HG03442 (cell line): ENCODE results near the gene EED.

ENCODE experiments used
- ATAC-seq: cut with Tn5 transposase; IDR thresholded peaks from one replicate; pipeline ENCODE4 v1.9.1; 2021; ENCODE audit warnings: mild to moderate bottlenecking, moderate library complexity; ENCODE audit not compliant: unreplicated experiment

Gene EED

DNA sequence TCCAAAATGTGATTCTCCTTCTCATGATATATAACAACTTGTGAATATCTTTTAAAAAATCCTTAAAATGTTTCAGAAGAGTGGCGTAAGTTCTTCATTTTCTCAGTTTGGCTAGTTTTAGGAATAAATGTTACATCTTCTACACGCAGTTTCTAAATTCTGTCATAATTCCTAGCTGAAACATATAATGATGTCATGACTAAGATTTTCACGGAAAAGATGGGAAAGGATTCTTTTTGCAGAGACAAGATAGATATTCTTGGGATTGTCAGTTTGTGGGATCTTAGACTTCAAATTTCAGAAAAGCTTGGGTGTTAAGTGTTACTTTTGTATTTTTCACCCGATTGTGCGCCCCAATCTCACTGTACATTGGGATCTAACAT, 1.7 kb downstream of the EED start:
- ATAC-seq: no peak

DNA sequence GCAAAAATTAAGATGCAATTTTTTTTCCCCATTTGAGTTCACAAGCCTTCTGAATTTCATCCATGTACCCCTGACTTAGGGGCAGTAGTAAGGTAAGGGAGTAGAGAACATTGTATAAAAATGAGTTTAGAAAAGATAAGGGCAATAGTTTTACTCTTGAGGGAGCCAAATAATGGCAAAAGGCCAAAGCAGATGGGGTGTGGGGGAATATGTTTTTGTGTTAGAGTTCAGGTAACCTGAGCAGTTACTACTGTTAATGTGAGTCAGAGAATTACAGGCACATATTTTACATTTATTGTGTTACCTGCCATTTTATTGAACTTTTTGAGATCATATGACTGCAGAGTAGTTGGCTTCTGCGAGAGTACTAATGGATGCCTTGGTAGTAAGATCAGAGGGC, 3.1 kb downstream of the EED start:
- ATAC-seq: no peak

DNA sequence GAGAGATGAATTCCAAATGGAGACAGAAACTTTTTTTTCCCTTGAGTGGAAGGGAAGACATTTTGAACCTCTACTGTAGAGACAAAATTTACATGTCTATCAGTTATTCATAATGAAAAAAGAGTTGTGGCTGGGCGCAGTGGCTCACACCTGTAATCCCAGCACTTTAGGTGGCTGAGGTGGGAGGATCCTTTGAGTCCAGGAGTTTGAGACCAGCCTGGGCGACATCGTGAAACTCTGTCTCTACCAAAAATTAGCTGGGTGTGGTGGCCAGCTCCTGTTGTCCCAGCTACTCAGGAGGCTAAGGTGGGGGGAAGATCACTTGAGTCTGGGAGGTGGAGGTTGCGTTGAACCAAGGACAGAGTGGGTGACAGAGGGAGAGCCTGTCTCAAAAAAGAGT, 4.1 kb downstream of the EED start:
- ATAC-seq: no peak

GRCh38 chr11:86249307-86250098, 5.0 kb downstream of the EED start:
- no peak for ATAC-seq

GRCh38 chr11:86251345-86251744, 6.8 kb downstream of the EED start:
- ATAC-seq: peak; percentile 40

GRCh38 chr11:86255896-86256295, 11.3 kb downstream of the EED start:
- ATAC-seq: peak; percentile 89

GRCh38 chr11:86256608-86257007, 12.1 kb downstream of the EED start:
- ATAC-seq: no peak

DNA sequence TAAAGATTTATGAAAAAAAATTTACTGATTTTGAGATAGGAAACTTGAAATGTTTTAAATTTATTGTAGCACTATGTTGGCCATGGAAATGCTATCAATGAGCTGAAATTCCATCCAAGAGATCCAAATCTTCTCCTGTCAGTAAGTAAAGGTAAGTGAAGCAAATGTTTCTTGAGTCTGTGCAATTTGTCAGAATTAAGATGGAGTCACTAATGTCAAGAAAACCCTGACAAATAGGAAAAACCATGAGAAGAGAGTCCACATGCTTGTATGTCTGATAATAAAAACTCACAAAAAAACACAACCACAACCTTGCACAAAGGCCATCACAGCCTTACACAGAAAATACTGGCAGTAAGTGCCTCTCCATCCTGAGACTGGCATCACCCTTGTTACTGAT, 12.9 kb downstream of the EED start:
- ATAC-seq: no peak

GRCh38 chr11:86259730-86260129, 15.2 kb downstream of the EED start:
- no peak for ATAC-seq

- no peak for ATAC-seq
Measured at GRCh38 chr11:86261328-86261727, 16.8 kb downstream of the EED start.

- ATAC-seq: no peak
Measured at GRCh38 chr11:86262387-86262786, 17.8 kb downstream of the EED start.

- ATAC-seq: no peak
Measured at GRCh38 chr11:86264649-86265048, 20.1 kb downstream of the EED start.

GRCh38 chr11:86265194-86265593, 20.6 kb downstream of the EED start:
- no peak for ATAC-seq

DNA sequence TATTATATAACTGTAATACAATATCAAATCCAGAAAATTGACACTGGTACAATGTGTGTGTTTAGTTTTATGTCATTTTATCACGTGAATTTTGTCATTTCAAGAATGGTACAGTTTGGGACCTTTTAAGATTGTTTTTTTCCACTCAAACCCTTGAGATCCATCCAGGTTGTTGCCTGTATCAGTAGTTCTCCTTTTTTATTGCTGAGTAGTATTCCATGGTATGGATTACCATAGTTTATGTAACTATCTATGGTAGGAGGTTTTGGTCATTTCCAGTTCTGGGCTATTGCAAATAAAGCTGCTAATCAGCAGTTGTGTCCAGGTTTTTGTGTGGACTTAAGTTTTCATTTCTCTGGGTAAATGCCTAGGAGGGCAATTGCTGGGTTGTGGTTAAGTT, 25.1 kb downstream of the EED start:
- no peak for ATAC-seq

GRCh38 chr11:86274503-86274902, 29.9 kb downstream of the EED start:
- no peak for ATAC-seq

GRCh38 chr11:86274999-86275398, 30.4 kb downstream of the EED start:
- no peak for ATAC-seq

- ATAC-seq: no peak
Measured at GRCh38 chr11:86275493-86276370, 31.2 kb downstream of the EED start.

DNA sequence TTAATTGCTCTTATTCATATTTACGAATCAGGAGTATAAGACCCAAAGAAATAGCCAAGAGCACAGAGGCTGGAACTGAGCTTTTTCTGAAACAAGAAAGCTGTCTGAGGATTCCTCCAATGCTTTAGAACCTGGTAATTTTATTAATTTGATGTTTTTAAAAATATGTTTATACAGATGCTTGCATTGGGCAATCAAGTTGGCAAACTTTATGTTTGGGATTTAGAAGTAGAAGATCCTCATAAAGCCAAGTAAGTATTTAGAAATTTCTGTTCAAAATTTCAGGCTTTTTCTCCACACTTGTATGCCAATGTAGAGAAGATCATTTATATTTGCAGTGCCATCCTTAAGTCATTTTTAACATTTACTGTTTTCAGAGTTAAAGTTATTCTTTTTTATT, 33.2 kb downstream of the EED start:
- ATAC-seq: no peak

DNA sequence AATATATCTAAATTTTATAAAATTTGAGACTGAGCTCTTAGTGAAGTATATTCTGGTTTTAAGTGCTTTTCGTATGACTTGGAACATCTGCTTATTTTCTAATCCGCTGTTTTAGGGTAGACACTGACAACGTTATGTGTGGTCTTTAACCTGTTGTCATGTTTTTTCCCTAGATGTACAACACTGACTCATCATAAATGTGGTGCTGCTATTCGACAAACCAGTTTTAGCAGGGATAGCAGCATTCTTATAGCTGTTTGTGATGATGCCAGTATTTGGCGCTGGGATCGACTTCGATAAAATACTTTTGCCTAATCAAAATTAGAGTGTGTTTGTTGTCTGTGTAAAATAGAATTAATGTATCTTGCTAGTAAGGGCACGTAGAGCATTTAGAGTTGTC, 33.7 kb downstream of the EED start:
- no peak for ATAC-seq

DNA sequence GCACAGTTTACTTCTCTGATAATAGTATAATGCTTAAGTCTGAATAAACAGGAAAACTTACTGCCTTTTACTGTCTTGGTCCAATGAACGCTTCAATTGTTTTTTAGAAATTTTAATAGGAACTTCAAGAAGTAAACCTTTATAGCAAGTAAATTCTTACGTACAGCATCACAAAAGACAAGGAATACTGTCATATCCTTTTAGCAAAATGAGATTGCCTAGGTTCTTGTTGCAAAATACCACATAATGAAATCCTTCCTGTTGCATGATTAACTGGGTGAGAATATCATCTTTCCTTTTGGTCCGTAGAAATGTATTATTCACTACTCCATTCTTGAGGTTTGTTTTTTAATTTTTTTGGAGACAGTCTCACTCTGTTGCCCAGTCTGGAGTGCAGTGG, 35.2 kb downstream of the EED start:
- no peak for ATAC-seq

- ATAC-seq: no peak
Measured at GRCh38 chr11:86287468-86287796, 42.9 kb downstream of the EED start.

DNA sequence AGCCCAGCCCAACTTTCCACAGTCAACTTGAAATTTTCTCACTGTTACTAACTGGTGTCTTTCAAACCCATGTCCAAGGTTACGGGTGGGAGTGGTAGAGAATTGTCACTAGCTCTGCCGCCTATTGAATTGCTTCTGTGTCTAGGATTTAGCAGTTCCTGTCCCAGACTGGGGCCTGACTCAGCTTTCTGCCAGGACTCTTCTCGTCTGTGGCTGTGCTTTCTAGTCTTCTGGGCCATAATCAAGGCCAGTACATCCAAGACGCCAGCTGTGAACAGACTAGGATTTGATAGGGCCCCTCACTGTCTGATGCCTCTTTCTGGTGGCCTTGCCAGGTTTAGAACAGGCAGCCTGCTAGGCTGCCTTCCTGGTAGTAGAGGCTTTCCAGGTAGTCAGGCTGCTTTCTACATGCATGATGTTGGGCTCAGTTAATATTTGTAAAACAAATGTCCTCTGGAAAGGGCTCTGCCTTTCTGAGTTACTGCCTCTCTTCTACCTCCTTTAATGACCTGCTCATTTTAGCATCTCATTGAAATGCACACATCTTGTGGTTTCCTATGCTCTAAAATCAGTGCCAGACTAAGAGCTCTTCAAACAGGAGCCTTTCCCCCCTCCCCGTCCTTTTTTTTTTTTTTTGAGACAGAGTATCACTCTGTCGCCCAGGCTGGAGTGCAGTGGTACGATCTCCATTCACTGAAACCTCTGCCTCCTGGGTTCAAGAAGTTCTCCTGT, 44.4 kb downstream of the EED start:
- ATAC-seq: no peak
